ENCODE results near the gene SUGP1. TPM values are rescaled to one million over a fixed set of nuclear protein-coding genes. Genes with fewer than 3 reads are reported as not detected.

Gene SUGP1
- total RNA-seq, 1 experiment from 2014 or later, result 40.8 TPM

Other genes with a start within 250 kb of the SUGP1 start
- gene TMEM161A, start 182.0 kb downstream of the SUGP1 start, total RNA-seq (2014; rRNA removed; shearing (Covaris generic)), result 23.3 and 23.4 TPM in 2 replicates
- not detected in 2 replicates for gene MEF2B, start 150.2 kb downstream of the SUGP1 start, total RNA-seq (2014; rRNA removed; shearing (Covaris generic))
- 24.9 and 26.3 TPM in 2 replicates for gene BORCS8, start 128.4 kb downstream of the SUGP1 start, total RNA-seq (2014; rRNA removed; shearing (Covaris generic))
- 52.5 and 64.2 TPM in 2 replicates for gene RFXANK, start 128.3 kb downstream of the SUGP1 start, total RNA-seq (2014; rRNA removed; shearing (Covaris generic))
- gene NR2C2AP, start 117.1 kb downstream of the SUGP1 start, total RNA-seq (2014; rRNA removed; shearing (Covaris generic)), result 20.8 and 23.7 TPM in 2 replicates
- gene NCAN, start 108.6 kb downstream of the SUGP1 start, total RNA-seq (2014; rRNA removed; shearing (Covaris generic)), result 0.10 TPM in 1 of 2 replicates, not detected in the other
- gene TM6SF2, start 47.2 kb downstream of the SUGP1 start, total RNA-seq (2014; rRNA removed; shearing (Covaris generic)), result not detected in 2 replicates
- 18.0 and 24.3 TPM in 2 replicates for gene MAU2, start 320 bp upstream of the SUGP1 start, total RNA-seq (2014; rRNA removed; shearing (Covaris generic))
- gene GATAD2A, start 85.2 kb upstream of the SUGP1 start, total RNA-seq (2014; rRNA removed; shearing (Covaris generic)), result 99.6 and 101 TPM in 2 replicates
- 1.7 and 1.8 TPM in 2 replicates for gene TSSK6, start 195.0 kb upstream of the SUGP1 start, total RNA-seq (2014; rRNA removed; shearing (Covaris generic))
- 158 and 210 TPM in 2 replicates for gene NDUFA13, start 195.7 kb upstream of the SUGP1 start, total RNA-seq (2014; rRNA removed; shearing (Covaris generic))
- 1.0 and 1.9 TPM in 2 replicates for gene YJEFN3, start 208.4 kb upstream of the SUGP1 start, total RNA-seq (2014; rRNA removed; shearing (Covaris generic))
- 0.94 and 1.1 TPM in 2 replicates for gene CILP2, start 217.8 kb upstream of the SUGP1 start, total RNA-seq (2014; rRNA removed; shearing (Covaris generic))